Mesangial cell (primary cell): ENCODE data around the gene DNAH3. TPM values are rescaled to one million over a fixed set of nuclear protein-coding genes. Genes with fewer than 3 reads are reported as not detected.

Experiments used
- total RNA-seq: library from RNA; depleted of rRNA; stranded (reverse); fragments of >200 nt; gene quantifications from 2 replicates; pipeline ENCODE4 v1.2.3, GENCODE V29; 2015

DNAH3 gene, protein sequence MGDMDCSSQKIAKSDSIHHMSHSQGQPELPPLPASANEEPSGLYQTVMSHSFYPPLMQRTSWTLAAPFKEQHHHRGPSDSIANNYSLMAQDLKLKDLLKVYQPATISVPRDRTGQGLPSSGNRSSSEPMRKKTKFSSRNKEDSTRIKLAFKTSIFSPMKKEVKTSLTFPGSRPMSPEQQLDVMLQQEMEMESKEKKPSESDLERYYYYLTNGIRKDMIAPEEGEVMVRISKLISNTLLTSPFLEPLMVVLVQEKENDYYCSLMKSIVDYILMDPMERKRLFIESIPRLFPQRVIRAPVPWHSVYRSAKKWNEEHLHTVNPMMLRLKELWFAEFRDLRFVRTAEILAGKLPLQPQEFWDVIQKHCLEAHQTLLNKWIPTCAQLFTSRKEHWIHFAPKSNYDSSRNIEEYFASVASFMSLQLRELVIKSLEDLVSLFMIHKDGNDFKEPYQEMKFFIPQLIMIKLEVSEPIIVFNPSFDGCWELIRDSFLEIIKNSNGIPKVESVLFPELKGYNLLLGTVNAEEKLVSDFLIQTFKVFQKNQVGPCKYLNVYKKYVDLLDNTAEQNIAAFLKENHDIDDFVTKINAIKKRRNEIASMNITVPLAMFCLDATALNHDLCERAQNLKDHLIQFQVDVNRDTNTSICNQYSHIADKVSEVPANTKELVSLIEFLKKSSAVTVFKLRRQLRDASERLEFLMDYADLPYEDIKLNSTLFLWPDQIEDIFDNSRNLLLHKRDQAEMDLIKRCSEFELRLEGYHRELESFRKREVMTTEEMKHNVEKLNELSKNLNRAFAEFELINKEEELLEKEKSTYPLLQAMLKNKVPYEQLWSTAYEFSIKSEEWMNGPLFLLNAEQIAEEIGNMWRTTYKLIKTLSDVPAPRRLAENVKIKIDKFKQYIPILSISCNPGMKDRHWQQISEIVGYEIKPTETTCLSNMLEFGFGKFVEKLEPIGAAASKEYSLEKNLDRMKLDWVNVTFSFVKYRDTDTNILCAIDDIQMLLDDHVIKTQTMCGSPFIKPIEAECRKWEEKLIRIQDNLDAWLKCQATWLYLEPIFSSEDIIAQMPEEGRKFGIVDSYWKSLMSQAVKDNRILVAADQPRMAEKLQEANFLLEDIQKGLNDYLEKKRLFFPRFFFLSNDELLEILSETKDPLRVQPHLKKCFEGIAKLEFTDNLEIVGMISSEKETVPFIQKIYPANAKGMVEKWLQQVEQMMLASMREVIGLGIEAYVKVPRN (N-terminal part only)
- under 0.01 TPM in 1 of 2 replicates, not detected in the other for total RNA-seq

DNA sequence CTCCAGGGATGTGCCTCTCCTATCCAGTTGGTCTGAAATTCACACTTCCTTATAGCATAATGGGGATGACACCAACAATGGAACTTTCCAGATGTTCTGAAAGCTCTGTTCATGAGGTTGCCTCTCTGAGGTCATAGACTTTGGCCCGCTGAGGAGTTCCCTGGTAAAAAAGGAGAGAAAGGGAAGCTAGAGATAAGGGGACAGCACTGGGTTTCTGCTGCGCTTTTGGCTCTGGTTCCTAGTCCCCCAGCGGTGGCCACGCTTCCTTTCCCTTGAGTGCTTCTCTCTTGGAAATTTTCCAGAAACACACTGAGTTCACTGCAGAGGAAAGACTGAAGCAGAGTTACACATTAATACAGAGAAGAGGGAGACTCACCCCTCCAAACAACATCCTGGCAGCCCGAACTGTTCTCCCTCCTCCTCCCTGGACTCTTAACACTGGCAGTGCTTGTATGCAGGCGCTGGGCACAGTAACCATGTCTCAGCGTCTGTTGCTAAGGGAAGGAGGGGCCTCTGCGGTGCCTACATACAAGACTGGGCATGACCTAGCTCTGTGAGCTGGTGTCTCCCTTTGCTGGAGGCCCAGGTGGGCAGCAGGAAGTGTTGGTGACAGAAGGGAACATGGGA, at the start of gene DNAH3:
DNAH3 (minus strand) TSS at position 472 of the 627 bp plus-strand sequence. CDS start 527 bp downstream, outside the sequence.

DNA sequence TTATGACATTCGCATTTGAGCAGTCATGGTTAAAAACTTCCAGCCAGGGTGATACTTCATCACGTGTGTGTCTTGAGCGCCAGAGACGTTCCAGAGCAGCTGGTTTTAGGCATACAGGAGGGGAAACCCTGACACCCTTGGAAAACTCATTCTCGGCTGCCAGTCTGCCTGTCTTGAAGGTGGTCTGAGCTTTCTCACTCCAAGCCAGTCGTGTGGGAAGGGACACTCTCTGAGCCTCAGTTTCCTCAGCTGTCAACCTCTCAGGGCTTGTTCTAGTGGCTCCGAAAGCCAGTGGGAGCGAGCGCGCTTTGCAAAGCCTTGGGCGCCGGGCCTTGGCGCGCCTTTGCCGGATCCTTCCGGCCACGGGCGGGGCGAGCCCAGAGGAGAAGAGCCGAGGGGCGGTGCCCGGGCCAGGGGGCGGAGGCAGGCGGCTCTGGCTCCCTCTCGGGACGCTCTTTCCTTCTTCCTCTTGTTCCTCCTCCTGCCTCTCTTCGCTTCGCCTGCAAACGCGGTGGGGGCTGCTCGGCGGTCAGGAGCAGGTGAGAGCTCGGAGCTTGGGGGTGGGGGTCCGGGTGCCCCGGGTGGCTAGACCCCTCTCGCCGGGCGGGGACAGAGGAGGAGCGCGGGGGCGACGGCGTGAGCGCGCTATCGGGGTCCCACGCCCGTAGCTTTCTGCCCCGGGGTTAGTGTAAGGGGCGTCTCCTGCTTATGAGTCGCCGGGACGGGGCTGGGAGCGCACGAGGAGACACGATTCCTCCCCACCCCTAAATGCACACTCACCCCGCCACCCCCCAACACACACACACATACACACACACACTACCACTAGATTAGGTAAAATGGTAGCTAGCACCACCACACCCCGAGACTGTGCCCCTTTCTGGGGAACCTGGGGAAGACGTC, 7.8 kb upstream of the DNAH3 start, which contains the start of gene LDAF1:
LDAF1 (plus strand) TSS at position 467 of the 903 bp plus-strand sequence. CDS start 2,509 bp downstream, outside the sequence.

DNA sequence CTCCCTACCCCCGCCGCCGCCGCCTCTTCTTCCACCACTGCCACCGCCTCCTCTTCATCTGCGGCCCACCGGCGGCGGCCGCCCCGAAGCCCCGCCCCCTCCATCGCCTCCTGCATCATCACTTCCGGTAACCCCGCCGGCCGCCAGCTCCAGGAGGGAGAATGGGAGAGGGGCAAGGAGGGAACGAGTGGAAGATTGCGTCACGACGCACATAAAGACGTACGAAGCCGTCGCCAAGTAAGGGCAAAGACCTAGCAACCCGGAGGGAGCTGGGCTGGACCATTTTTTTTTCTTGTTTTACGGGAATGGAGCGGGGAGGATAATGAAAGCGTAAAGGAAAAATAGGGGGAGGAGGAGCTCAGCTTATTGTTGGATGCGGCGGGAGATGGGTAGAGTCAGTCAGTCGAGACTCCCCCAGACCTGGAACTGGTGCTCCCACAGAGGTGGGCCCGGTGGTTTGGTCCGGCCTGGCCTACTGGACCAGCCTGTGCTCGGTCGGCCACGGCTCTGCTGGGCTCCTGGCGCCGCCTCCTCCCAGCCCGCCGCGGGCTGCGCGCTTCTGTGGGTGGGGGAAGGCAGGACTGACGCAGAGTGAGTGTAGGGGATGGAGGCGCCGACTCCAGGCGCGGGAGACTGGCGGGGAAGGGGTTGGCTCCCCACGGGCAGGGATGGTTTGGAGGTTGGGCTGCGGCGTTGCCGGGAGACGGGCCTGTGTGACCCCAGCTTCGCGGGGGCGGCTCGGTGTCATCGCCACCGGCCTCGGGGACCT, 250.2 kb downstream of the DNAH3 start, which contains the start of the genes DCUN1D3 and LYRM1:
DCUN1D3 (minus strand) TSS at position 60 of the 769 bp plus-strand sequence. CDS start 37,820 bp downstream, outside the sequence.
LYRM1 (plus strand) TSS at position 473 of the 769 bp plus-strand sequence. CDS start 14,785 bp downstream, outside the sequence.

Other genes with a start within 250 kb of the DNAH3 start
- 21.5 and 41.7 TPM in 2 replicates for gene LDAF1, start 7.8 kb upstream of the DNAH3 start, total RNA-seq
- gene ZP2, start 60.7 kb upstream of the DNAH3 start, total RNA-seq, result not detected in 2 replicates
- not detected in 2 replicates for gene ANKS4B, start 82.9 kb upstream of the DNAH3 start, total RNA-seq
- 7.5 TPM in 1 of 2 replicates, not detected in the other for gene CRYM, start 127.4 kb upstream of the DNAH3 start, total RNA-seq